Measurements from ENCODE around the gene PLIN4.

DNA sequence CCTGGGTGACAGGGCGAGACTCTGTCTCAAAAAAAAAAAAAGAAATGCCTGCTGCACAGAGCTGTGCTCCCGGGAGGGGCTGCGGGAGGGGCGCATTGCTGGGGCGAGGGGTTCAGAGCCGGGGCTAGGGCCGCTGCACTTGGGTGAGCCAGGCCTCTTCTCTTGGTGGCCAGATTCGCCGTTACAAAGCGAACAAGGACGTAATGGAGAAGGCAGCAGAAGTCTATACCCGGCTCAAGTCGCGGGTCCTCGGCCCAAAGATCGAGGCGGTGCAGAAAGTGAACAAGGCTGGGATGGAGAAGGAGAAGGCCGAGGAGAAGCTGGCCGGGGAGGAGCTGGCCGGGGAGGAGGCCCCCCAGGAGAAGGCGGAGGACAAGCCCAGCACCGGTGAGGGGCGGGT lies 19.0 kb downstream of the PLIN4 start:
- TF ChIP-seq, protein P1, sequence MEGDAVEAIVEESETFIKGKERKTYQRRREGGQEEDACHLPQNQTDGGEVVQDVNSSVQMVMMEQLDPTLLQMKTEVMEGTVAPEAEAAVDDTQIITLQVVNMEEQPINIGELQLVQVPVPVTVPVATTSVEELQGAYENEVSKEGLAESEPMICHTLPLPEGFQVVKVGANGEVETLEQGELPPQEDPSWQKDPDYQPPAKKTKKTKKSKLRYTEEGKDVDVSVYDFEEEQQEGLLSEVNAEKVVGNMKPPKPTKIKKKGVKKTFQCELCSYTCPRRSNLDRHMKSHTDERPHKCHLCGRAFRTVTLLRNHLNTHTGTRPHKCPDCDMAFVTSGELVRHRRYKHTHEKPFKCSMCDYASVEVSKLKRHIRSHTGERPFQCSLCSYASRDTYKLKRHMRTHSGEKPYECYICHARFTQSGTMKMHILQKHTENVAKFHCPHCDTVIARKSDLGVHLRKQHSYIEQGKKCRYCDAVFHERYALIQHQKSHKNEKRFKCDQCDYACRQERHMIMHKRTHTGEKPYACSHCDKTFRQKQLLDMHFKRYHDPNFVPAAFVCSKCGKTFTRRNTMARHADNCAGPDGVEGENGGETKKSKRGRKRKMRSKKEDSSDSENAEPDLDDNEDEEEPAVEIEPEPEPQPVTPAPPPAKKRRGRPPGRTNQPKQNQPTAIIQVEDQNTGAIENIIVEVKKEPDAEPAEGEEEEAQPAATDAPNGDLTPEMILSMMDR (IDR thresholded peaks at IDR 0.05; ENCODE audit: low read depth, low read length, poor library complexity, severe bottlenecking), result no peak
- no peak for TF ChIP-seq EZH2phosphoT487 (IDR thresholded peaks at IDR 0.05; ENCODE audit: borderline replicate concordance, low read length)
